ENCODE results near the gene NRG2.

GRCh38 chr5:139997276-139997675, 45.8 kb downstream of the NRG2 start:
- TF ChIP-seq, protein P1, sequence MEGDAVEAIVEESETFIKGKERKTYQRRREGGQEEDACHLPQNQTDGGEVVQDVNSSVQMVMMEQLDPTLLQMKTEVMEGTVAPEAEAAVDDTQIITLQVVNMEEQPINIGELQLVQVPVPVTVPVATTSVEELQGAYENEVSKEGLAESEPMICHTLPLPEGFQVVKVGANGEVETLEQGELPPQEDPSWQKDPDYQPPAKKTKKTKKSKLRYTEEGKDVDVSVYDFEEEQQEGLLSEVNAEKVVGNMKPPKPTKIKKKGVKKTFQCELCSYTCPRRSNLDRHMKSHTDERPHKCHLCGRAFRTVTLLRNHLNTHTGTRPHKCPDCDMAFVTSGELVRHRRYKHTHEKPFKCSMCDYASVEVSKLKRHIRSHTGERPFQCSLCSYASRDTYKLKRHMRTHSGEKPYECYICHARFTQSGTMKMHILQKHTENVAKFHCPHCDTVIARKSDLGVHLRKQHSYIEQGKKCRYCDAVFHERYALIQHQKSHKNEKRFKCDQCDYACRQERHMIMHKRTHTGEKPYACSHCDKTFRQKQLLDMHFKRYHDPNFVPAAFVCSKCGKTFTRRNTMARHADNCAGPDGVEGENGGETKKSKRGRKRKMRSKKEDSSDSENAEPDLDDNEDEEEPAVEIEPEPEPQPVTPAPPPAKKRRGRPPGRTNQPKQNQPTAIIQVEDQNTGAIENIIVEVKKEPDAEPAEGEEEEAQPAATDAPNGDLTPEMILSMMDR (IDR thresholded peaks at IDR 0.05; ENCODE audit: insufficient read depth, low read length, poor library complexity, severe bottlenecking), result no peak
- TF ChIP-seq EZH2phosphoT487 (conservative IDR thresholded peaks at IDR 0.05; ENCODE audit: low read length), result no peak
